A549 (cell line): ENCODE measurements around the gene ABLIM1. TPM values are rescaled to one million over a fixed set of nuclear protein-coding genes. Genes with fewer than 3 reads are reported as not detected.

ENCODE experiments used
- ATAC-seq, 2 experiments: fragments of 200-7000 bp in 1 of 2; fragments of >200 bp in 1 of 2; cut with Nextera tagmentation in 1 of 2; cut with Tn5 transposase in 1 of 2; 3 replicates each; pipeline versions ENCODE4 v1.8.0 to v1.9.1; 2018 to 2020; ENCODE audit warnings: mild to moderate bottlenecking in 1 of 2, moderate library complexity in 1 of 2
- CTCF ChIA-PET: fragments of 300-600 bp; sonication (Branson Sonifier 250); formaldehyde crosslinking; extraction: SDS; loops from one replicate; lab custom pipeline; 2021; ENCODE audit warnings: antibody characterized with exemption, inconsistent platforms; lab: Yijun Ruan, JAX
- POLR2A ChIA-PET: fragments of 350-600 bp; formaldehyde crosslinking; extraction: SDS; loops from one replicate; lab custom pipeline; 2021; ENCODE audit warnings: antibody characterized with exemption, inconsistent platforms; lab: Yijun Ruan, JAX
- DNase-seq, 2 experiments: peaks; one replicate each; pipeline versions ENCODE4 v3.0.0 to v3.0.0-alpha.2; 2011 to 2016; ENCODE audit warnings: low read depth in 1 of 2, low spot score in 1 of 2
- FAIRE-seq: peaks from 2 replicates; lab custom pipeline; 2011; peaks lifted over from hg19 to GRCh38; lab: Jason Lieb, UNC
- H3K27ac ChIP-seq, 2 experiments: fragments of >200 bp; sonication (Bioruptor Twin); formaldehyde crosslinking; 3 replicates each; pipeline ENCODE4 v1.5.1; 2016 to 2017
- H3K4me1 ChIP-seq: fragments of >200 bp; sonication (Bioruptor Twin); formaldehyde crosslinking; 3 replicates; pipeline ENCODE4 v1.6.1; 2016
- H3K4me2 ChIP-seq: fragments of >200 bp; sonication (Bioruptor Twin); formaldehyde crosslinking; 3 replicates; pipeline ENCODE4 v1.6.1; 2016
- H3K4me3 ChIP-seq: fragments of >200 bp; sonication (Bioruptor Twin); formaldehyde crosslinking; 3 replicates; pipeline ENCODE4 v1.5.1; 2016
- H3K9me3 ChIP-seq: fragments of >200 bp; sonication (Bioruptor Twin); formaldehyde crosslinking; 3 replicates; pipeline ENCODE4 v1.6.1; 2016
- CEBPB ChIP-seq, 2 experiments: fragments of >200 bp in 1 of 2; sonication (Bioruptor Twin) in 1 of 2; formaldehyde crosslinking in 1 of 2; IDR thresholded peaks; 2 replicates each; pipeline ENCODE4 v1.6.1; 2012 to 2016
- EHMT2 ChIP-seq: fragments of 200-600 bp; sonication (generic); IDR thresholded peaks from 2 replicates; pipeline ENCODE4 v1.6.1; 2016; ENCODE audit warnings: antibody characterized with exemption, low read depth, mild to moderate bottlenecking, moderate library complexity
- FOSB ChIP-seq: fragments of 250-450 bp; sonication (Bioruptor Pico); IDR thresholded peaks from 2 replicates; pipeline ENCODE4 v1.5.0; 2020; ENCODE audit warnings: mild to moderate bottlenecking, moderate library complexity
- GATA3 ChIP-seq: IDR thresholded peaks from 2 replicates; pipeline ENCODE4 v1.6.1; 2012; ENCODE audit warnings: borderline replicate concordance
- HDAC2 ChIP-seq: fragments of 200-600 bp; sonication (generic); IDR thresholded peaks from 2 replicates; pipeline ENCODE4 v1.6.1; 2016
- HOXA7 ChIP-seq: fragments of 250-450 bp; sonication (Bioruptor Pico); IDR thresholded peaks from 2 replicates; pipeline ENCODE4 v1.5.0; 2020; ENCODE audit warnings: mild to moderate bottlenecking, moderate library complexity
- HOXB13 ChIP-seq: fragments of 250-450 bp; sonication (Bioruptor Pico); IDR thresholded peaks from 2 replicates; pipeline ENCODE4 v1.5.0; 2020; ENCODE audit warnings: low read depth, mild to moderate bottlenecking, moderate library complexity
- HOXB5 ChIP-seq: fragments of 250-450 bp; sonication (Bioruptor Pico); IDR thresholded peaks from 2 replicates; pipeline ENCODE4 v1.5.0; 2020; ENCODE audit warnings: mild to moderate bottlenecking, moderate library complexity
- JUN ChIP-seq, 2 experiments: fragments of >200 bp; sonication (Bioruptor Twin); formaldehyde crosslinking; IDR thresholded peaks; 2 replicates in 1 of 2; 3 replicates in 1 of 2; pipeline ENCODE4 v1.6.1; 2016 to 2017
- JUNB ChIP-seq: fragments of >200 bp; sonication (Bioruptor Twin); formaldehyde crosslinking; IDR thresholded peaks from 2 replicates; pipeline ENCODE4 v1.6.1; 2016
- KDM1A ChIP-seq: fragments of 200-600 bp; sonication (generic); IDR thresholded peaks from 2 replicates; pipeline ENCODE4 v1.6.1; 2016; ENCODE audit warnings: low read depth, mild to moderate bottlenecking
- KDM5A ChIP-seq: fragments of 200-600 bp; sonication (generic); IDR thresholded peaks from 2 replicates; pipeline ENCODE4 v1.6.1; 2016; ENCODE audit warnings: antibody characterized with exemption, mild to moderate bottlenecking
- MAZ ChIP-seq: fragments of 150-350 bp; IDR thresholded peaks from 2 replicates; pipeline ENCODE4 v1.6.1; 2014; ENCODE audit warnings: antibody characterized with exemption, low read depth, low read length, borderline replicate concordance
- MYC ChIP-seq: IDR thresholded peaks from 2 replicates; pipeline ENCODE4 v1.6.1; 2012; ENCODE audit warnings: mild to moderate bottlenecking, inconsistent platforms, low read length, improper control_type of control experiment, borderline replicate concordance
- NR3C1 ChIP-seq: fragments of >200 bp; sonication (Bioruptor Twin); formaldehyde crosslinking; IDR thresholded peaks from 3 replicates; pipeline ENCODE4 v1.6.1; 2017
- PHF8 ChIP-seq: fragments of 200-600 bp; sonication (generic); IDR thresholded peaks from 2 replicates; pipeline ENCODE4 v1.6.1; 2016; ENCODE audit warnings: low read depth, mild to moderate bottlenecking, antibody characterized with exemption, moderate library complexity, borderline replicate concordance
- POLR2A ChIP-seq: IDR thresholded peaks from 2 replicates; pipeline ENCODE4 v1.6.1; 2012; ENCODE audit warnings: mild to moderate bottlenecking, low read length
- POLR2AphosphoS2 ChIP-seq: conservative IDR thresholded peaks from 2 replicates; pipeline ENCODE4 v1.6.1; 2012; ENCODE audit warnings: low read length, improper control_type of control experiment, inconsistent platforms
- RARB ChIP-seq: fragments of 250-450 bp; sonication (Bioruptor Pico); IDR thresholded peaks from 2 replicates; pipeline ENCODE4 v1.8.0; 2021; ENCODE audit warnings: mild to moderate bottlenecking, moderate library complexity
- RNF2 ChIP-seq: fragments of 200-600 bp; sonication (generic); IDR thresholded peaks from 2 replicates; pipeline ENCODE4 v1.6.1; 2016; ENCODE audit warnings: low read depth, mild to moderate bottlenecking, antibody characterized with exemption, moderate library complexity, borderline replicate concordance
- SMC3 ChIP-seq: fragments of >200 bp; sonication (Bioruptor Twin); formaldehyde crosslinking; IDR thresholded peaks from 3 replicates; pipeline ENCODE4 v1.6.1; 2018; ENCODE audit warnings: inconsistent platforms
- TFCP2L1 ChIP-seq: fragments of 250-450 bp; sonication (Bioruptor Pico); IDR thresholded peaks from 2 replicates; pipeline ENCODE4 v1.5.0; 2021; ENCODE audit warnings: mild to moderate bottlenecking
- TP53 ChIP-seq: fragments of 250-450 bp; sonication (Bioruptor Pico); IDR thresholded peaks from 2 replicates; pipeline ENCODE4 v1.5.0; 2021; ENCODE audit warnings: mild to moderate bottlenecking, moderate library complexity
- ZC3H11A ChIP-seq: fragments of 450-650 bp; IDR thresholded peaks from 2 replicates; pipeline ENCODE4 v1.6.1; 2014; ENCODE audit warnings: antibody characterized with exemption, mild to moderate bottlenecking
- ZFP36 ChIP-seq: fragments of 450-650 bp; IDR thresholded peaks from 2 replicates; pipeline ENCODE4 v1.6.1; 2014; ENCODE audit warnings: borderline replicate concordance; ENCODE audit not compliant: partially characterized antibody
- WGBS: methylation state at CpG from one replicate; pipeline ENCODE4 v1.1.6; 2017; ENCODE audit errors: missing lambda C conversion rate; 5-methylcytosine and 5-hydroxymethylcytosine counted together
- polyA plus RNA-seq, 4 experiments: library from polyadenylated mRNA; depleted of rRNA in 3 of 4; stranded (reverse); fragments of >200 nt; fragmentation: RNase III in 1 of 4; extraction: RNeasy Plus Mini Kit Qiagen cat#74134 plus additional on column Dnase treatment in 1 of 4; gene quantifications; 2 replicates in 3 of 4; 3 replicates in 1 of 4; pipeline ENCODE4 v1.2.3, GENCODE V29; 2011 to 2017
- TF ChIP-seq, protein P1 (sequence below): IDR thresholded peaks from 2 replicates; pipeline ENCODE4 v1.6.1; 2012
- TF ChIP-seq, protein P2 (sequence below): fragments of >200 bp; sonication (Bioruptor Twin); formaldehyde crosslinking; IDR thresholded peaks from 2 replicates; pipeline ENCODE4 v1.6.1; 2016
- TF ChIP-seq, protein P3 (sequence below): fragments of 150-350 bp; IDR thresholded peaks from 2 replicates; pipeline ENCODE4 v1.6.1; 2014; ENCODE audit warnings: low read depth, mild to moderate bottlenecking, low read length
- TF ChIP-seq, protein P4 (sequence below): IDR thresholded peaks from 2 replicates; pipeline ENCODE4 v1.6.1; 2012
- TF ChIP-seq, protein P5 (sequence below): IDR thresholded peaks from 2 replicates; pipeline ENCODE4 v1.6.1; 2012; ENCODE audit warnings: low read depth, borderline replicate concordance

ABLIM1 gene
- polyA plus RNA-seq, 2 of the 4 experiments (the other 2 are of a cell fraction): 21.4 to 70.2 TPM

DNA sequence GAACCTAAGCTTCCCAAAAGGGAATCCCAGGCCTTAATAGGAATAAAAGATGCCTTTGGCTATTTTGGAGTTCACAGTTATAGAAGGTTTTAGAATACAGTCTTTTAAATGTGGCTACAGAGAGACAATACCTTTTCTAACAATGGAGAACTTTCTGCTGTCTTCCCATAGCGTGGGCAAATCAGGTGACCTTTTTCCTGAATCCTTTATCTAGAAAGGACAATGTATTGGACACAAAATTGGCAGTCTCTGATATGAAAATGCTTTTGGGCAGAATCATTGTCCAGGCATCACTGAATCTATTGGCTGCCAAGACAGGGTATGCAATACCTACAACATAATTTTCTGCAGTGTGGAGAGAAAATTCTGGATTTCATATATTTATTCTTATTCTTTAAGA, 7.8 kb upstream of the ABLIM1 start:
- no peak for DNase-seq
- TF ChIP-seq EHMT2 (no peak), TFCP2L1 (no peak), PHF8 (no peak), RARB (CRISPR knock-in tag) (no peak), TP53 (no peak), HOXB5 (no peak), JUNB (no peak), CEBPB (IDR thresholded peaks at IDR 0.05) (no peak), POLR2AphosphoS2 (no peak), POLR2A (no peak), RNF2 (no peak), NR3C1 (no peak), KDM5A (no peak), HOXA7 (CRISPR knock-in tag) (no peak), KDM1A (no peak), GATA3 (no peak)
- TF ChIP-seq, protein P1, sequence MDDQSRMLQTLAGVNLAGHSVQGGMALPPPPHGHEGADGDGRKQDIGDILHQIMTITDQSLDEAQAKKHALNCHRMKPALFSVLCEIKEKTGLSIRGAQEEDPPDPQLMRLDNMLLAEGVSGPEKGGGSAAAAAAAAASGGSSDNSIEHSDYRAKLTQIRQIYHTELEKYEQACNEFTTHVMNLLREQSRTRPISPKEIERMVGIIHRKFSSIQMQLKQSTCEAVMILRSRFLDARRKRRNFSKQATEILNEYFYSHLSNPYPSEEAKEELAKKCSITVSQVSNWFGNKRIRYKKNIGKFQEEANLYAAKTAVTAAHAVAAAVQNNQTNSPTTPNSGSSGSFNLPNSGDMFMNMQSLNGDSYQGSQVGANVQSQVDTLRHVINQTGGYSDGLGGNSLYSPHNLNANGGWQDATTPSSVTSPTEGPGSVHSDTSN: no peak
- TF ChIP-seq, protein P2, sequence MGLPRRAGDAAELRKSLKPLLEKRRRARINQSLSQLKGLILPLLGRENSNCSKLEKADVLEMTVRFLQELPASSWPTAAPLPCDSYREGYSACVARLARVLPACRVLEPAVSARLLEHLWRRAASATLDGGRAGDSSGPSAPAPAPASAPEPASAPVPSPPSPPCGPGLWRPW: no peak
- Histone ChIP-seq H3K4me1 (peaks cover 12% of the 10 kb centered on the region), H3K27ac (no peak overlapping the region), H3K4me2 (peak overlapping the region; percentile 32; the same call in 2 of the 3 replicates), H3K4me3 (no peak overlapping the region), H3K9me3 (no peaks in the 10 kb centered on the region)
- CTCF ChIA-PET: no interaction called here
- ATAC-seq: no peak
- POLR2A ChIA-PET: no interaction called here
- no peak for FAIRE-seq
- 83% methylated on average over 1 of the region's 1 CpG for WGBS

DNA sequence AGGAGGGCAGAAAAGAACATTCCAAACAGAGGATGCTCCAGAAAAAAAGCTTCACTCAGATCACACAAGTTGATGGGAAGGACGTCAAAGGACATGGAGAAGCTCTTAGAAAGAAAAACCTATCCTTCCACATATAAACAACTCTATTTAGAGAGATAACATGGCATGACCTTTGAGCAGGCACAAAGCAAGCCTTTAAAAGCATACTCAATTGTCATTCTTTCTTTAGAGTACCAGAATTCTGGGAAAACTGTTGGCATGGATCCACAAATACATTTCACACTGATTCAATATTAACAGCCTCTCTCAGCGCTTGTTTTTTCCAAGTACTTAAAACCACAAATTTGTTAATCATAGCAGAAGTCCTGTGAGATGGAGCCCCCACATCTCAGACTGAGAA, 7.3 kb upstream of the ABLIM1 start:
- peak overlapping the region; percentile 32; the same call in 2 of the 3 replicates for H3K4me2 ChIP-seq
- no peak for DNase-seq
- FAIRE-seq: no peak
- ATAC-seq: no peak
- no peak for TF ChIP-seq HOXB5
- no peak for TF ChIP-seq PHF8
- no peak for TF ChIP-seq SMC3
- TF ChIP-seq HDAC2: no peak
- no peak for TF ChIP-seq JUNB
- TF ChIP-seq, protein P3, sequence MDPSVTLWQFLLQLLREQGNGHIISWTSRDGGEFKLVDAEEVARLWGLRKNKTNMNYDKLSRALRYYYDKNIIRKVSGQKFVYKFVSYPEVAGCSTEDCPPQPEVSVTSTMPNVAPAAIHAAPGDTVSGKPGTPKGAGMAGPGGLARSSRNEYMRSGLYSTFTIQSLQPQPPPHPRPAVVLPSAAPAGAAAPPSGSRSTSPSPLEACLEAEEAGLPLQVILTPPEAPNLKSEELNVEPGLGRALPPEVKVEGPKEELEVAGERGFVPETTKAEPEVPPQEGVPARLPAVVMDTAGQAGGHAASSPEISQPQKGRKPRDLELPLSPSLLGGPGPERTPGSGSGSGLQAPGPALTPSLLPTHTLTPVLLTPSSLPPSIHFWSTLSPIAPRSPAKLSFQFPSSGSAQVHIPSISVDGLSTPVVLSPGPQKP: no peak
- no peak for TF ChIP-seq ZFP36
- no peak for TF ChIP-seq TFCP2L1
- TF ChIP-seq FOSB: no peak
- no peak for TF ChIP-seq TP53
- TF ChIP-seq, protein P4, sequence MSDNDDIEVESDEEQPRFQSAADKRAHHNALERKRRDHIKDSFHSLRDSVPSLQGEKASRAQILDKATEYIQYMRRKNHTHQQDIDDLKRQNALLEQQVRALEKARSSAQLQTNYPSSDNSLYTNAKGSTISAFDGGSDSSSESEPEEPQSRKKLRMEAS: no peak
- no peak for TF ChIP-seq MAZ
- no peak for TF ChIP-seq JUN (IDR thresholded peaks at IDR 0.05)
- no peak for TF ChIP-seq ZC3H11A
- TF ChIP-seq HOXB13: no peak
- no peak for TF ChIP-seq EHMT2
- TF ChIP-seq MYC: no peak
- TF ChIP-seq, protein P5, sequence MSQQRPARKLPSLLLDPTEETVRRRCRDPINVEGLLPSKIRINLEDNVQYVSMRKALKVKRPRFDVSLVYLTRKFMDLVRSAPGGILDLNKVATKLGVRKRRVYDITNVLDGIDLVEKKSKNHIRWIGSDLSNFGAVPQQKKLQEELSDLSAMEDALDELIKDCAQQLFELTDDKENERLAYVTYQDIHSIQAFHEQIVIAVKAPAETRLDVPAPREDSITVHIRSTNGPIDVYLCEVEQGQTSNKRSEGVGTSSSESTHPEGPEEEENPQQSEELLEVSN: no peak
- ChIA-PET CTCF (no interaction called here), POLR2A (no interaction called here)
- H3K4me3 ChIP-seq: no peak overlapping the region
- no peaks in the 10 kb centered on the region for H3K9me3 ChIP-seq
- no peak overlapping the region for H3K27ac ChIP-seq
- WGBS: 37% methylated on average over 2 of the region's 2 CpGs
- peaks cover 12% of the 10 kb centered on the region for H3K4me1 ChIP-seq
